Naive thymus-derived CD4-positive, alpha-beta T cell (primary cell): Measurements from ENCODE around the gene RNU1-3. TPM values are rescaled to one million over a fixed set of nuclear protein-coding genes. Genes with fewer than 3 reads are reported as not detected.
"Not testable (repeated sequence)": the region's sequence is repeated elsewhere in the genome, so short reads cannot be mapped to it uniquely, and the experiment has no call there.

Source experiments
- ATAC-seq: fragments of 150-1000 bp; cut with Tn5 transposase; 2 replicates; pipeline ENCODE4 v1.10.0; 2021; ENCODE audit warnings: mild to moderate bottlenecking, moderate library complexity
- CTCF ChIA-PET: fragments of 350-600 bp; sonication (Branson Sonifier 250); formaldehyde crosslinking; loops from one replicate; lab custom pipeline; 2021; ENCODE audit warnings: antibody characterized with exemption; lab: Charles Lee
- POLR2A ChIA-PET: fragments of 350-600 bp; sonication (Branson Sonifier 250); formaldehyde crosslinking; loops from one replicate; lab custom pipeline; 2021; ENCODE audit warnings: antibody characterized with exemption, inconsistent platforms; lab: Charles Lee
- DNase-seq, 9 donors: peaks; one replicate each; pipeline versions ENCODE4 v3.0.0 to v3.0.0-alpha.2; 2020 to 2022; ENCODE audit warnings: mixed read lengths in 1 of 9
- H3K27ac ChIP-seq: one replicate; pipeline ENCODE4 v1.7.0; 2013; ENCODE audit warnings: mild to moderate bottlenecking, low read depth, low read length, moderate library complexity
- H3K27me3 ChIP-seq, 2 donors: one replicate each; pipeline ENCODE4 v1.7.0; 2013; ENCODE audit warnings: low read length in 2 of 2, mild to moderate bottlenecking in 2 of 2, moderate library complexity in 2 of 2; ENCODE audit not compliant: control insufficient read depth in 2 of 2, insufficient read depth in 2 of 2
- H3K36me3 ChIP-seq, 3 experiments: 1 replicate in 2 of 3; 2 replicates in 1 of 3; pipeline ENCODE4 v1.7.0; 2013; ENCODE audit warnings: low read length in 3 of 3, mild to moderate bottlenecking in 3 of 3, moderate library complexity in 1 of 3; ENCODE audit not compliant: insufficient read depth in 3 of 3, control insufficient read depth in 2 of 3
- H3K4me1 ChIP-seq, 2 donors: one replicate each; pipeline ENCODE4 v1.7.0; 2013; ENCODE audit warnings: low read length in 2 of 2, mild to moderate bottlenecking in 2 of 2, moderate library complexity in 1 of 2; ENCODE audit not compliant: control insufficient read depth in 2 of 2, insufficient read depth in 2 of 2
- H3K4me3 ChIP-seq: 2 replicates; pipeline ENCODE4 v1.7.0; 2013; ENCODE audit warnings: mild to moderate bottlenecking, low read length
- H3K9me3 ChIP-seq, 3 experiments: 1 replicate in 2 of 3; 2 replicates in 1 of 3; pipeline ENCODE4 v1.7.0; 2013; ENCODE audit warnings: low read length in 3 of 3; ENCODE audit not compliant: control insufficient read depth in 2 of 3
- H3K27ac Mint-ChIP-seq, 9 donors: one replicate each; pipeline ENCODE4 v1.8.0; 2020 to 2022; ENCODE audit warnings: mixed read lengths in 9 of 9, mild to moderate bottlenecking in 8 of 9, moderate library complexity in 5 of 9, inconsistent platforms in 2 of 9
- H3K27me3 Mint-ChIP-seq, 5 donors: one replicate each; pipeline ENCODE4 v1.8.0; 2021 to 2022; ENCODE audit warnings: mixed read lengths in 5 of 5, mild to moderate bottlenecking in 1 of 5
- H3K36me3 Mint-ChIP-seq, 5 donors: one replicate each; pipeline ENCODE4 v1.8.0; 2020 to 2022; ENCODE audit warnings: mixed read lengths in 5 of 5, mild to moderate bottlenecking in 3 of 5, inconsistent platforms in 1 of 5
- H3K4me1 Mint-ChIP-seq, 7 donors: one replicate each; pipeline ENCODE4 v1.8.0; 2020 to 2022; ENCODE audit warnings: mixed read lengths in 7 of 7, mild to moderate bottlenecking in 3 of 7, inconsistent platforms in 1 of 7
- H3K4me3 Mint-ChIP-seq, 10 donors: one replicate each; pipeline ENCODE4 v1.8.0; 2020 to 2022; ENCODE audit warnings: mild to moderate bottlenecking in 10 of 10, mixed read lengths in 10 of 10, moderate library complexity in 6 of 10, inconsistent platforms in 2 of 10
- H3K9me3 Mint-ChIP-seq, 11 donors: one replicate each; pipeline ENCODE4 v1.8.0; 2020 to 2022; ENCODE audit warnings: mixed read lengths in 11 of 11, mild to moderate bottlenecking in 4 of 11, inconsistent platforms in 1 of 11, moderate library complexity in 1 of 11
- intact Hi-C, 2 donors: fragments of 100-400 bp; cut with micrococcal nuclease; formaldehyde crosslinking; loops; one replicate each; pipeline ENCODE4 v1.15.1; 2023
- polyA plus RNA-seq, 2 donors: library from polyadenylated mRNA; unstranded; fragments of 300-500 nt; fragmentation: Illumina TruSeq; gene quantifications; one replicate each; pipeline ENCODE4 v1.2.3, GENCODE V29; 2021
- total RNA-seq, 6 experiments: library from RNA in 5 of 6; stranded (reverse) in 5 of 6; gene quantifications; 1 replicate in 5 of 6; 2 replicates in 1 of 6; pipeline ENCODE4 v1.2.3 and lab custom pipeline; 2021 to 2026

RNU1-3 gene
- total and polyA plus RNA-seq, 7 experiments from 2014 or later: 2,341 to 4,458 (median 3,337) TPM; not detected in 2

- Histone ChIP-seq H3K9me3 (no peaks in the 10 kb centered on the region), H3K4me1 (peaks cover 0 to 14% of the 10 kb centered on the region in 2 donors), H3K27ac (no peak overlapping the region), H3K36me3 (no peaks in the 10 kb centered on the region), H3K27me3 (peaks cover 0 to 2% of the 10 kb centered on the region in 2 donors), H3K4me3 (no peak overlapping the region)
- POLR2A ChIA-PET: no interaction called here
- DNase-seq (peak in 6 of 9 donors; percentile 31 to 61 (median 49)), ATAC-seq (peak; percentile 53)
- peaks cover 0 to 23% (median 12%) of the 10 kb centered on the region in 7 donors for H3K4me1 Mint-ChIP-seq
- peaks cover 0 to 40% (median 13%) of the 10 kb centered on the region in 5 donors for H3K27me3 Mint-ChIP-seq
- CTCF ChIA-PET: no interaction called here
- H3K27ac Mint-ChIP-seq: peak overlapping the region in 7 of 9 donors; percentile 69 to 97 (median 88)
- peak overlapping the region in 7 of 10 donors; percentile 7 to 77 (median 61) for H3K4me3 Mint-ChIP-seq
- no peaks in the 10 kb centered on the region for H3K36me3 Mint-ChIP-seq
- H3K9me3 Mint-ChIP-seq: peaks cover 0 to 4% (median 0%) of the 10 kb centered on the region in 11 donors
- intact Hi-C loops: no loop called here
Measured at GRCh38 chr1:16677552-16678431, 11.0 kb upstream of the RNU1-3 start.

GRCh38 chr1:16676661-16677523 is 10.1 kb upstream of the RNU1-3 start:
- DNase-seq (peak in 1 of 9 donors; percentile 18), ATAC-seq (peak; percentile 55)
- CTCF ChIA-PET, intact Hi-C loops, H3K27ac ChIP-seq, POLR2A ChIA-PET, H3K4me3 ChIP-seq, H3K36me3 Mint-ChIP-seq, H3K9me3 Mint-ChIP-seq, H3K27me3 ChIP-seq, H3K36me3 ChIP-seq, H3K9me3 ChIP-seq: not testable (repeated sequence)
- H3K4me1 Mint-ChIP-seq: peaks cover 0 to 23% (median 12%) of the 10 kb centered on the region in 7 donors
- H3K27ac Mint-ChIP-seq: peak overlapping the region in 3 of 9 donors; percentile 8 to 69 (median 46)
- peak overlapping the region in 3 of 10 donors; percentile 13 to 29 (median 16) for H3K4me3 Mint-ChIP-seq
- peaks cover 0 to 40% (median 13%) of the 10 kb centered on the region in 5 donors for H3K27me3 Mint-ChIP-seq
- peaks cover 0 to 14% of the 10 kb centered on the region in 2 donors for H3K4me1 ChIP-seq

GRCh38 chr1:16675118-16675510 is 8.4 kb upstream of the RNU1-3 start:
- POLR2A ChIA-PET, H3K27me3 ChIP-seq, H3K27ac Mint-ChIP-seq, H3K36me3 ChIP-seq, intact Hi-C loops, H3K27ac ChIP-seq, H3K4me3 ChIP-seq, H3K9me3 Mint-ChIP-seq, H3K4me3 Mint-ChIP-seq, DNase-seq, CTCF ChIA-PET, ATAC-seq, H3K36me3 Mint-ChIP-seq, H3K9me3 ChIP-seq: not testable (repeated sequence)
- Mint-ChIP-seq H3K27me3 (peaks cover 0 to 38% (median 9%) of the 10 kb centered on the region in 5 donors), H3K4me1 (peaks cover 0 to 23% (median 12%) of the 10 kb centered on the region in 7 donors)
- peaks cover 0 to 14% of the 10 kb centered on the region in 2 donors for H3K4me1 ChIP-seq

- H3K4me3 Mint-ChIP-seq, H3K27me3 ChIP-seq, POLR2A ChIA-PET, DNase-seq, H3K36me3 ChIP-seq, H3K9me3 Mint-ChIP-seq, H3K4me3 ChIP-seq, H3K27ac ChIP-seq, intact Hi-C loops, H3K36me3 Mint-ChIP-seq, CTCF ChIA-PET, ATAC-seq, H3K27ac Mint-ChIP-seq, H3K9me3 ChIP-seq: not testable (repeated sequence)
- H3K27me3 Mint-ChIP-seq: peaks cover 0 to 29% (median 0%) of the 10 kb centered on the region in 5 donors
- H3K4me1 Mint-ChIP-seq: peaks cover 0 to 23% (median 12%) of the 10 kb centered on the region in 7 donors
- H3K4me1 ChIP-seq: peaks cover 0 to 14% of the 10 kb centered on the region in 2 donors
Measured at GRCh38 chr1:16673976-16674375, 7.2 kb upstream of the RNU1-3 start.

- POLR2A ChIA-PET, H3K9me3 Mint-ChIP-seq, H3K36me3 ChIP-seq, DNase-seq, H3K27ac ChIP-seq, H3K4me1 Mint-ChIP-seq, H3K27me3 Mint-ChIP-seq, ATAC-seq, intact Hi-C loops, H3K27ac Mint-ChIP-seq, CTCF ChIA-PET, H3K9me3 ChIP-seq, H3K4me3 ChIP-seq, H3K4me3 Mint-ChIP-seq, H3K4me1 ChIP-seq, H3K27me3 ChIP-seq, H3K36me3 Mint-ChIP-seq: not testable (repeated sequence)
Measured at GRCh38 chr1:16665836-16666235, 912 bp downstream of the RNU1-3 start.

- H3K27me3 Mint-ChIP-seq, intact Hi-C loops, DNase-seq, H3K36me3 ChIP-seq, H3K27me3 ChIP-seq, H3K9me3 ChIP-seq, CTCF ChIA-PET, ATAC-seq, POLR2A ChIA-PET, H3K4me3 Mint-ChIP-seq, H3K36me3 Mint-ChIP-seq, H3K4me3 ChIP-seq, H3K4me1 Mint-ChIP-seq, H3K9me3 Mint-ChIP-seq, H3K4me1 ChIP-seq, H3K27ac Mint-ChIP-seq, H3K27ac ChIP-seq: not testable (repeated sequence)
Measured at GRCh38 chr1:16658234-16658633, 8.5 kb downstream of the RNU1-3 start.
